Body of pancreas (tissue), 4 donors: ENCODE data around the gene EGFLAM.

Experiments
- CTCF ChIP-seq, 7 experiments: fragments of 450-650 bp in 4 of 7; fragments of 200-600 bp in 3 of 7; sonication (generic) in 3 of 7; IDR thresholded peaks; one replicate each; pipeline ENCODE4 v1.5.1; 2016 to 2019; ENCODE audit warnings: antibody characterized with exemption in 7 of 7
- POLR2A ChIP-seq, 3 donors: fragments of 450-650 bp; IDR thresholded peaks; one replicate each; pipeline ENCODE4 v1.6.1; 2016; ENCODE audit warnings: antibody characterized with exemption in 3 of 3, mild to moderate bottlenecking in 2 of 3

GRCh38 chr5:38471709-38472108, 213.3 kb downstream of the EGFLAM start:
- TF ChIP-seq POLR2A (IDR thresholded peaks at IDR 0.05): no peak
- TF ChIP-seq CTCF (IDR thresholded peaks at IDR 0.05): no peak
